Activated CD4-positive, alpha-beta memory T cell treated with anti-CD3 and anti-CD28 coated beads, Interleukin-2, amount 10 ng/mL, durations not matched to agents 7 days and 5 days (primary cell): ENCODE results near the gene ITPR1. TPM values are rescaled to one million over a fixed set of nuclear protein-coding genes. Genes with fewer than 3 reads are reported as not detected.

ENCODE experiments used
- CTCF ChIA-PET: fragments of 350-600 bp; sonication (Branson Sonifier 250); formaldehyde crosslinking; loops from one replicate; lab custom pipeline; 2021; ENCODE audit warnings: antibody characterized with exemption, inconsistent platforms; lab: Charles Lee
- POLR2A ChIA-PET: fragments of 350-600 bp; sonication (Branson Sonifier 250); formaldehyde crosslinking; loops from one replicate; lab custom pipeline; 2021; ENCODE audit warnings: antibody characterized with exemption; lab: Charles Lee
- DNase-seq: peaks from one replicate; pipeline ENCODE4 v3.0.0-alpha.2; 2020
- H3K27ac Mint-ChIP-seq: one replicate; pipeline ENCODE4 v1.8.0; 2021; ENCODE audit warnings: mild to moderate bottlenecking, mixed read lengths
- H3K27me3 Mint-ChIP-seq: one replicate; pipeline ENCODE4 v1.8.0; 2021; ENCODE audit warnings: mixed read lengths
- H3K36me3 Mint-ChIP-seq: one replicate; pipeline ENCODE4 v1.8.0; 2021; ENCODE audit warnings: low read depth, mixed read lengths
- H3K4me1 Mint-ChIP-seq: one replicate; pipeline ENCODE4 v1.8.0; 2021; ENCODE audit warnings: mixed read lengths
- H3K4me3 Mint-ChIP-seq: one replicate; pipeline ENCODE4 v1.8.0; 2021; ENCODE audit warnings: mild to moderate bottlenecking, mixed read lengths
- H3K9me3 Mint-ChIP-seq: one replicate; pipeline ENCODE4 v1.8.0; 2021; ENCODE audit warnings: mixed read lengths
- total RNA-seq, 2 experiments: library from RNA; stranded (reverse); gene quantifications; one replicate each; pipeline ENCODE4 v1.2.3, GENCODE V29; 2021

The ITPR1 gene
- total RNA-seq, 2 experiments from 2014 or later, result 59.6 to 64.3 TPM

DNA sequence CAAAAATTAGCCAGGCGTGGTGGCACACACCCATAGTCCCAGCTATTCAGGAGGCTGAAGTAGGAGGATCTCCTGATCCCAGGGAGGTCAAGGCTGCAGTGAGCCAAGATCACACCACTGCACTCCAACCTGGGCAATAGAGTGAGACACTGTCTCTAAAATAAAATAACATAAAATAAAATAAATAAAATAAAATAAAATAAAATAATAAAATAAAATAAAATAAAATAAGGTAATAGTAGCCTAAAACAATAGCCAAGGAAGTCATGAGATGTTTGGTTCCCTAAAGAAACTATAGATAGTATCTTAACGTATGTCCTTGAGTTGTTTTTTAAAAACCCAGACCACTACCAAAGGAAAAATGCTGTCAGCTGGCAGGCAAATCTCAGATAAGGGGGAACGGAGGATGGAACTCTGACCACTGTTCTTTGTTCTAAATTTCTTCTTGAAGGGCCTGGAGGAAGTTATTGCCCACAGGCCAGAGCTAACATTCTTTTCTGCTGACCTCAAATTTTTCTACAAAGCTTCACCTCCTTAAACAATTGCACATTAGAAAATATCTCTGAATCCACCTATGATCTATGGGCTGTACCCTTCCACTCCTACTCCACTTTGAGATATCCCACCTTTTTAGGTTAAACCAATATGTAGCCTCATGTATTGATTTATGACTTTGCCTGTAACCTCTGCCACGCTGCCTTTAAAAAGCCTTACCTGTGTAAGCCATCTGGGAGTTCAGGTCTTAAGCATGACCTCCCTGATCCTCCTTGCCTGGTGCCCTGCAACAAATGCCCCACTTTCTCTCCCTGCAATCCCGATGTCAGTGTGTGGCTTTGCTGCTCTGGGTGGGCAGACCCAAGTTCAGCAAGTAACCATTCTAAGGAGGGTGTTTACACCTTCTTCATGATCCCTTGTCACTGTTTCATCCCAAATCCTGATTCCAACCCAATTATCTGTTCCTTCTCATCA is 359.9 kb downstream of the ITPR1 start:
- CTCF ChIA-PET, result interaction anchor here (3.6 kb wide), 1 partner anchor 123 kb away, joined by 19 read pairs; no protein-coding TSS in a partner anchor
- Mint-ChIP-seq H3K4me3 (no peak overlapping the region), H3K4me1 (peaks cover 82% of the 10 kb centered on the region), H3K27me3 (no peaks in the 10 kb centered on the region), H3K27ac (peak overlapping the region; percentile 32), H3K36me3 (peaks cover 45% of the 10 kb centered on the region), H3K9me3 (peaks cover 14% of the 10 kb centered on the region)
- DNase-seq, result no peak
- POLR2A ChIA-PET, result interaction anchor here (1.3 to 22.2 kb wide), 4 partner anchors 22 to 127 kb away, joined by 3 to 455 read pairs (median 74); partner anchors contain the start of gene BHLHE40

DNA sequence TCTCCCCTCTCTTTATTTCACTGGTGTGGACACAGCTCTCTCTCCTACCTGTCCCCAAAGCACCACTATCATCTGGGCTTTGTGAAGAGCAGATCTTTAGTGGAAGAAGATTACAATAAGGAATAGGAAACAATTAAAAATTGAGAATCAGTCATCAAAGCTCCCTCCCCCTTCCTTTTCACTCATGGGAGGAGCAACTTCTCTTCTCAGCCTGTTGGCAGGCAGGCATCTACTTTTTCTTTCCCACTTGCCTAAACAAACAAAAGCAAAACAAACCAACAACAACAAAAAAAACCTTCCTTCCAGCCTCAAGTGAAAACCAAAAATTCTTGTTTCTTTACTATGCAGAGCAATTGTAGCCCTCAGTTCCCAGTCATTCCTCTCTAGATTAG is 360.6 kb downstream of the ITPR1 start:
- POLR2A ChIA-PET, result interaction anchor here (1.3 to 22.2 kb wide), 4 partner anchors 23 to 127 kb away, joined by 3 to 455 read pairs (median 74); partner anchors contain the start of gene BHLHE40
- no peak for DNase-seq

DNA sequence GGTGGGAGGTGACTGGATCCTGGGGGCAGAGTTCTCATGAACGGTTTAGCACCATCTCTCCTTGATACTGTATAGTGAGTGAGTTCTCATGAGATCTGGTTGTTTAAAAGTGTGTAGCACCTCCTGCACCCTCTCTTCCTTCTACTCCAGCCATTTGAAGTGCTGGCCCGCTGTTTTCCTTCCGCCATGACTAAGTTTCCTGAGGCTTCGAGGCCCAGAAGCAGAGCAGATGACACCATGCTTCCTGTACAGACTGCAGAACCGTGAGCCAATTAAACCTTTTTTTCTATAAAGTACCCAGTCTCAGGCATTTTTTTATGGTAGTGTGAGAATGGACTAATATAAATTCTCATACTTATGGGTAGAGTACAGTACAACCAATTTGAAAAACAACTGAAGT is 362.5 kb downstream of the ITPR1 start:
- H3K4me3 Mint-ChIP-seq, result no peak overlapping the region
- H3K27ac Mint-ChIP-seq, result no peak overlapping the region
- H3K9me3 Mint-ChIP-seq, result peaks cover 24% of the 10 kb centered on the region
- CTCF ChIA-PET, result no interaction called here
- H3K4me1 Mint-ChIP-seq, result peaks cover 56% of the 10 kb centered on the region
- H3K27me3 Mint-ChIP-seq, result no peaks in the 10 kb centered on the region
- DNase-seq, result no peak
- H3K36me3 Mint-ChIP-seq, result peaks cover 49% of the 10 kb centered on the region
- POLR2A ChIA-PET, result interaction anchor here (0.9 to 1.0 kb wide), 2 partner anchors 24 to 339 kb away, joined by 3 to 4 read pairs; no protein-coding TSS in a partner anchor

More for the DNA sequence above, 360.6 kb downstream of the ITPR1 start:
- peaks cover 44% of the 10 kb centered on the region for H3K36me3 Mint-ChIP-seq
- H3K27ac Mint-ChIP-seq, result peak overlapping the region; percentile 32
- peaks cover 75% of the 10 kb centered on the region for H3K4me1 Mint-ChIP-seq
- no peaks in the 10 kb centered on the region for H3K27me3 Mint-ChIP-seq
- H3K9me3 Mint-ChIP-seq, result peaks cover 18% of the 10 kb centered on the region
- CTCF ChIA-PET, result interaction anchor here (0.7 kb wide), 1 partner anchor 13 kb away, joined by 5 read pairs; no protein-coding TSS in a partner anchor
- H3K4me3 Mint-ChIP-seq, result no peak overlapping the region

DNA sequence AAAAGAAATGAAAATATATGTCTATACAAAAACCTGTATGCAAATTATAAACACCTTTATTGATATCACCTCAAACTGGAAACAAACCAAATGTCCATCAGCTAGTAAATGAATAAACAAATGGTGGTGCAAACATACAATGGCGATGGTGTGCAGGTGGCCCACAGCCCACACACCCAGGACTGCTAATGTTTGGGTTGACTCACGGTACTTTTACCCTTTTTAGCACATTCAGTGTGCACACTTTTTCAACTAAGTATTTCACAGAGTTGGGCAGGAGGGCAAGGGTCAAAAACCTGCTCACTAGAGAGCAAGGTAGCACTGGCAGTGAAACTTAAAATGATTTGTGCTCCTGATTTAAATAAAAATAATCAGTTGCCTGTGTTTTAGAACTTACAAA is 363.0 kb downstream of the ITPR1 start:
- POLR2A ChIA-PET, result no interaction called here
- Mint-ChIP-seq H3K9me3 (peaks cover 25% of the 10 kb centered on the region), H3K27me3 (no peaks in the 10 kb centered on the region), H3K4me3 (no peak overlapping the region), H3K27ac (no peak overlapping the region), H3K36me3 (peaks cover 54% of the 10 kb centered on the region), H3K4me1 (peaks cover 51% of the 10 kb centered on the region)
- no peak for DNase-seq
- CTCF ChIA-PET, result no interaction called here

DNA sequence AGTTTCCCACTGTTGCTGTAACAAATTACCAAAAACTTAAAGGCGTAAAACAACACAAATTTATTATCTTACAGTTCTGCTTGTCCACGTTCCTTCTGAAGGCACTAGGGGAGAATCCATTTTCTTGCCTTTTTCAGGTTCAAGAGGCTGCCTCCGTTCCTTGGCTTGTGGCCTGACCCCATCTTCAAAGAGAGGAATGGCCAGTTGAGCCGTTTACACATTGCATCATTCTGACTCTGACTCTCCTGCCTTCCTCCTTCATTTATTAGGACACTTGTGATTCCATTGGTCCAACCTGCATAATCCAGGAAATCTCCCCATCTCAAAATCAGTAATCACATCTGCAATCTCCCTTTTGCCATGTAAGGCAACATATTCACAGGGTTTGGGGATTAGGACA is 363.4 kb downstream of the ITPR1 start:
- no peak overlapping the region for H3K4me3 Mint-ChIP-seq
- CTCF ChIA-PET, result interaction anchor here (0.9 kb wide), 1 partner anchor 50 kb away, joined by 4 read pairs; no protein-coding TSS in a partner anchor
- POLR2A ChIA-PET, result no interaction called here
- H3K27me3 Mint-ChIP-seq, result no peaks in the 10 kb centered on the region
- DNase-seq, result no peak
- peaks cover 28% of the 10 kb centered on the region for H3K9me3 Mint-ChIP-seq
- peaks cover 47% of the 10 kb centered on the region for H3K4me1 Mint-ChIP-seq
- H3K27ac Mint-ChIP-seq, result no peak overlapping the region
- peaks cover 58% of the 10 kb centered on the region for H3K36me3 Mint-ChIP-seq

DNA sequence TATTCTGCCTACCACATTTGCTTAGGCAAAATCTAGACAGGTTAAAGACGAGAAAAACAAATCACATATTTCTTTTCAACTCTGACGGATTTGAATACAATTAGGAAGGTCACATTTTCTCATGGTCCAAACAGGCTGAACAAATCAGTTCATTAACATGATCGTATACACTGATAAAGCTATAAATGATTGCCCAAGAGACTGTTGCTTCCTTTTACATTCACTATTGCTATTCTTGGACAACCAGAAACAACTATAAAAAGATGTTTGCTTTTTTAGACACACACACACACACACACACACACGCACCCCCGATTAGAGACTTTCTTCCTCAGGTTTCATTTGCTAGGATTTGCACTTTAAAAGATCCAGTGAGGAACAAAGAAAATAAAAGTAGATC is 363.8 kb downstream of the ITPR1 start:
- Mint-ChIP-seq H3K4me1 (peaks cover 43% of the 10 kb centered on the region), H3K9me3 (peaks cover 29% of the 10 kb centered on the region), H3K36me3 (peaks cover 62% of the 10 kb centered on the region), H3K27me3 (no peaks in the 10 kb centered on the region), H3K4me3 (no peak overlapping the region), H3K27ac (no peak overlapping the region)
- CTCF ChIA-PET, result interaction anchor here (0.9 kb wide), 1 partner anchor 49 kb away, joined by 4 read pairs; no protein-coding TSS in a partner anchor
- no peak for DNase-seq
- POLR2A ChIA-PET, result interaction anchor here (1.0 kb wide), 1 partner anchor 10 kb away, joined by 3 read pairs; no protein-coding TSS in a partner anchor

DNA sequence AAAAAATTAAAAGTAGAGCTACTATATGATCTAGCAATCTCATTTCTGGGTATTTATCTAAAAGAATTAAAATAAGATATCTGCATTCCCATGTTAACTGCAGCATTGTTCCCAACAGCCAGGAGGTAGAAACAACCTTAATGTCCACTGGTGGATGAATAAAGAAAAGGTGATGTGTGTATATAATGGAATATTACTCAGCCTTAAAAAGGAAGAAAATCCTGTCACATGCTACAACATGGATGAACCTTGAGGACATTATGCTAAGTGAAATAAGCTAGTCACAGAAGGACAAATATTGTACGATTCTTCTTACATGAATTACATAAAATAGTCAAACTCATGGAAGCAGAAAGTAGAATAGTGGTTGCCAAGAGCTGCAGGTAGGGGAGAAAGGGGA is 366.6 kb downstream of the ITPR1 start:
- H3K4me1 Mint-ChIP-seq, result peaks cover 31% of the 10 kb centered on the region
- H3K36me3 Mint-ChIP-seq, result peaks cover 78% of the 10 kb centered on the region
- CTCF ChIA-PET, result no interaction called here
- H3K9me3 Mint-ChIP-seq, result peaks cover 45% of the 10 kb centered on the region
- POLR2A ChIA-PET, result interaction anchor here (1.0 kb wide), 1 partner anchor 127 kb away, joined by 3 read pairs; no protein-coding TSS in a partner anchor
- no peak overlapping the region for H3K27ac Mint-ChIP-seq
- no peaks in the 10 kb centered on the region for H3K27me3 Mint-ChIP-seq
- no peak for DNase-seq
- H3K4me3 Mint-ChIP-seq, result no peak overlapping the region

DNA sequence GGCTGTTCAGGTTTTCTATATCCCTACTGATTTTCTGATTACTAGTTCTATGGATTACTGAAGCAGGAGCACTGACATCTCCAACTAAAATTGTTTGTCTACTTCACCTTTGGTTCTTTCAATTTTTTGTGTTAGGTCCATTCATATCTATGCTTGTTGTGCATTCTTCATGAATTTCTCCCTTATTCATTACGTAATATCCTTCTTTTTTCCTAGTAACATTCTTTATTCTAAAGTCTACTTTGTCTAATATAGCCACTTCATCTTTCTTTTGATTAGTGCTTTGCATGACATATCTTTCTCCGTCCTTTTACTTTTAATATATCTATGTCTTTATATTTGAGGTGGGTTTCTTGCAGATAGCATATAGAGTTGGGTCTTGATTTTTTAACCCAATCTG is 369.8 kb downstream of the ITPR1 start:
- H3K27me3 Mint-ChIP-seq, result no peaks in the 10 kb centered on the region
- no peak for DNase-seq
- no peak overlapping the region for H3K27ac Mint-ChIP-seq

DNA sequence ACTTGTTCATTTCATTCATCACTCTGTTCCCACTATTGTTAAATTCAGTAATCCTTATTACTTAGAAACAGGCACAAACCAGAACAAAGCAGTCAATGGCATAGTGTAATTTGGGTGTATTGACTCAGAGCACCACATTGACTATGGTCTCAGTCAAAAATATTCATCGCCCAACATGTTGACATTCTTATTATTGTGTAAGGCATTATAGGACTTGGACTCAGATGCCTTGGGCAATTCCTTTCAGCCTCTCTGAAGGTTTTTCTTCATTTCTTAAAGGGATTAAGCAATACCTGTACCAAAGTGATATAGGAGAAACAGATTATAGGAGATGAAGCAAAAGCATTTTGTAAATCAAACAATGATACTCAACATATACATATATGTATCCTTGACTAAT is 371.4 kb downstream of the ITPR1 start:
- CTCF ChIA-PET, result no interaction called here
- no peak overlapping the region for H3K4me3 Mint-ChIP-seq

More for the DNA sequence above, 369.8 kb downstream of the ITPR1 start:
- peaks cover 57% of the 10 kb centered on the region for H3K36me3 Mint-ChIP-seq
- peaks cover 33% of the 10 kb centered on the region for H3K9me3 Mint-ChIP-seq
- H3K4me1 Mint-ChIP-seq, result peaks cover 28% of the 10 kb centered on the region
- no peak overlapping the region for H3K4me3 Mint-ChIP-seq
- CTCF ChIA-PET, result no interaction called here
- POLR2A ChIA-PET, result no interaction called here

DNA sequence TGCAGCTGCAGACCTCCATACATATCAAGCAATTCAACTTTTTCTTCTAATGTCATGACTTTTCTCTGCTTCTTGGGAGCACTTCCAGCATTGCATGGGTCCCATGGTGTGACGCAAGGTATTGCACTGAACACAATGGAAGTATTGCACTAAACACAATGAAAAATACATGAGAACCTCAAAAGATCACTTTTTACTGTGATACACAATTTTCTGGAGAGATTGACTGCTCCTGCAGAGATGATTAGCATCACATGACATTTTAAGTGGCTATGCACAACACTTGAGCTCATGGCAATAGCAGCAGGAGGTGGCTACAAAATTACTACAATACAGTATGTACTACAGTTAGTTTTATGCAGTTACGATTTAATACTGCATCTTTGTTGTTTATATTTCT is 372.6 kb downstream of the ITPR1 start:
- no peak for DNase-seq
- Mint-ChIP-seq H3K36me3 (peaks cover 41% of the 10 kb centered on the region), H3K27ac (no peak overlapping the region), H3K4me1 (peaks cover 44% of the 10 kb centered on the region), H3K4me3 (no peak overlapping the region), H3K27me3 (no peaks in the 10 kb centered on the region), H3K9me3 (peaks cover 24% of the 10 kb centered on the region)
- ChIA-PET CTCF (no interaction called here), POLR2A (no interaction called here)

More for the DNA sequence above, 371.4 kb downstream of the ITPR1 start:
- no peaks in the 10 kb centered on the region for H3K27me3 Mint-ChIP-seq
- H3K4me1 Mint-ChIP-seq, result peaks cover 40% of the 10 kb centered on the region
- H3K36me3 Mint-ChIP-seq, result peaks cover 50% of the 10 kb centered on the region
- H3K27ac Mint-ChIP-seq, result no peak overlapping the region
- DNase-seq, result no peak
- POLR2A ChIA-PET, result interaction anchor here (0.6 to 1.4 kb wide), 2 partner anchors 11 to 113 kb away, joined by 3 read pairs; no protein-coding TSS in a partner anchor
- peaks cover 28% of the 10 kb centered on the region for H3K9me3 Mint-ChIP-seq

DNA sequence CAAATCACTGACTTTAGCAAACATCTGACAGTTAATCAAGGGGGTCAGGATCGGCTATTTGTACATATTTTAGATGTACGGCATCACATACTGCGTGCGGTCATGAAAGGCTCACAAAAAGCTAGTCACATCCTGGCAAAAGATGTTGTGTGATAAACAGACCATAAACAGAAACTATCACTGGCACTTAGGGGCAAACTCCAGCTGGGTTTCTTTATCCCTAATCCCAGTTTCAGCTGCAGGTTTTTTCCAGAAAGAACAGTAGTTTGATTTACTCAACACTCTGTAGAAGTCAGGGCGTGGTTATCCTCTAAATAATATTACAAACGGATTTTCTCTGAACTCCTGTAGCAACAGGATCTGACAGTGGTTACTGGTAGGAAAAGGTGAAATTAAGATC is 373.7 kb downstream of the ITPR1 start:
- Mint-ChIP-seq H3K27me3 (no peaks in the 10 kb centered on the region), H3K27ac (peak overlapping the region; percentile 91), H3K4me1 (peaks cover 44% of the 10 kb centered on the region), H3K36me3 (peaks cover 30% of the 10 kb centered on the region), H3K4me3 (peak overlapping the region; percentile 80), H3K9me3 (peaks cover 19% of the 10 kb centered on the region)
- POLR2A ChIA-PET, result interaction anchor here (0.7 to 1.2 kb wide), 5 partner anchors 10 to 150 kb away, joined by 3 read pairs; no protein-coding TSS in a partner anchor
- peak; percentile 43 for DNase-seq
- CTCF ChIA-PET, result interaction anchor here (0.6 to 0.9 kb wide), 3 partner anchors 13 to 44 kb away, joined by 3 to 5 read pairs (median 3); no protein-coding TSS in a partner anchor

DNA sequence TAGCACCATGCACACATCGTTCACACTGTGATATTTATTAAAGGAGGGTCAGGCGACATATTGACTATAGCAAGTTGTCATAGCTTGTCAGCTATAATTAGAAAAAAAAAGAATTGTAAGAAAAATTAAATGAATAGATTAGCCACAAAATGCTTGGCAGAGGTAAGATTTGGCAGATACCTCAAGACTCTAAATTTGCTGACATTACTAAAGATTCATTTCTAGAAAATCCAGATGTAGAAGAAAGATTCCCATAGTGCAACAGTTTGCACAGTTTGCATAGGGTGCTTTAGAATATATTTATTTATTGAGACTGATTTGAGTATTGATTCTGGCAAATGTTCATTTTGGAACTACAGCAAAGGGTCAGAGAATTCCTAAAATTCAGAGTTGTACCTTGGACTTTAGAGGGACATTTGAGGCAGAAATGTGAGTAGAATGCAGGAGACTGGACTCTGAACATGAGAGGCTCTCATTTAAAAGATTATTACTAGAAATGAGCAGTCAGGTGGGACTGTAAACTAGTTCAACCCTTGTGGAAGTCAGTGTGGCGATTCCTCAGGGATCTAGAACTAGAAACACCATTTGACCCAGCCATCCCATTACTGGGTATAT is 384.1 kb downstream of the ITPR1 start:
- H3K4me1 Mint-ChIP-seq, result peaks cover 7% of the 10 kb centered on the region
- H3K36me3 Mint-ChIP-seq, result peaks cover 5% of the 10 kb centered on the region
- DNase-seq, result no peak
- POLR2A ChIA-PET, result no interaction called here
- CTCF ChIA-PET, result no interaction called here
- H3K4me3 Mint-ChIP-seq, result no peak overlapping the region
- H3K27me3 Mint-ChIP-seq, result peaks cover 3% of the 10 kb centered on the region
- H3K9me3 Mint-ChIP-seq, result no peaks in the 10 kb centered on the region
- H3K27ac Mint-ChIP-seq, result no peak overlapping the region
